ENCODE measurements around the gene CDYL2. TPM values are rescaled to one million over a fixed set of nuclear protein-coding genes. Genes with fewer than 3 reads are reported as not detected.

The CDYL2 gene
- total and polyA plus RNA-seq, 7 donors, result 0.23 to 2.2 (median 1.0) TPM

GRCh38 chr16:80837533-80838147, 33.2 kb upstream of the CDYL2 start:
- DNase-seq, result no peak
- 66 to 72% (median 68%) methylated on average over 9 of the region's 9 CpGs for WGBS, 3 donors

GRCh38 chr16:80836846-80837245, 32.4 kb upstream of the CDYL2 start:
- DNase-seq (no peak), ATAC-seq (no peak)
- no peak for TF ChIP-seq CTCF (IDR thresholded peaks at IDR 0.05)
- H3K27ac ChIP-seq, result no peak overlapping the region
- H3K9me3 ChIP-seq, result no peaks in the 10 kb centered on the region
- intact Hi-C loops (cut with DNase I), result no loop called here
- H3K36me3 ChIP-seq (ENCODE audit: insufficient read depth in 1 of 2, low read depth in 1 of 2), result no peaks in the 10 kb centered on the region
- 42 to 50% (median 43%) methylated on average over 4 of the region's 4 CpGs for WGBS, 3 donors
- no peak overlapping the region for H3K4me3 ChIP-seq
- H3K27me3 ChIP-seq (ENCODE audit: insufficient read depth in 3 of 3, low read length in 2 of 3), result peaks cover 0 to 7% (median 3%) of the 10 kb centered on the region in 3 donors
- H3K4me1 ChIP-seq, result no peaks in the 10 kb centered on the region

More at GRCh38 chr16:80837533-80838147, 33.2 kb upstream of the CDYL2 start:
- Histone ChIP-seq H3K27me3 (ENCODE audit: insufficient read depth in 3 of 3, low read length in 2 of 3) (peaks cover 0 to 7% (median 3%) of the 10 kb centered on the region in 3 donors), H3K36me3 (ENCODE audit: insufficient read depth in 1 of 2, low read depth in 1 of 2) (no peaks in the 10 kb centered on the region), H3K27ac (no peak overlapping the region), H3K9me3 (no peaks in the 10 kb centered on the region), H3K4me1 (no peaks in the 10 kb centered on the region), H3K4me3 (no peak overlapping the region)
- TF ChIP-seq CTCF (IDR thresholded peaks at IDR 0.05), result no peak
- ATAC-seq, result no peak
- intact Hi-C loops (cut with DNase I), result no loop called here

GRCh38 chr16:80836202-80836601, 31.8 kb upstream of the CDYL2 start:
- Histone ChIP-seq H3K27me3 (ENCODE audit: insufficient read depth in 3 of 3, low read length in 2 of 3) (peaks cover 0 to 7% (median 0%) of the 10 kb centered on the region in 3 donors), H3K9me3 (no peaks in the 10 kb centered on the region), H3K36me3 (ENCODE audit: insufficient read depth in 1 of 2, low read depth in 1 of 2) (no peaks in the 10 kb centered on the region), H3K27ac (no peak overlapping the region), H3K4me3 (no peak overlapping the region), H3K4me1 (no peaks in the 10 kb centered on the region)
- WGBS, 3 donors, result 73 to 82% (median 75%) methylated on average over 5 of the region's 5 CpGs
- no peak for DNase-seq
- no peak for ATAC-seq
- no peak for TF ChIP-seq CTCF (IDR thresholded peaks at IDR 0.05)
- intact Hi-C loops (cut with DNase I), result no loop called here

- Histone ChIP-seq H3K36me3 (ENCODE audit: insufficient read depth in 1 of 2, low read depth in 1 of 2) (no peaks in the 10 kb centered on the region), H3K27me3 (ENCODE audit: insufficient read depth in 3 of 3, low read length in 2 of 3) (no peaks in the 10 kb centered on the region), H3K27ac (no peak overlapping the region), H3K9me3 (no peaks in the 10 kb centered on the region), H3K4me1 (no peaks in the 10 kb centered on the region), H3K4me3 (no peak overlapping the region)
- ATAC-seq, result no peak
- intact Hi-C loops (cut with DNase I), result no loop called here
- WGBS, 3 donors, result 85 to 87% (median 86%) methylated on average over 1 of the region's 1 CpG
- DNase-seq, result no peak
- no peak for TF ChIP-seq CTCF (IDR thresholded peaks at IDR 0.05)
Measured at GRCh38 chr16:80831039-80831438, 26.6 kb upstream of the CDYL2 start.

GRCh38 chr16:80828495-80828894, 24.1 kb upstream of the CDYL2 start:
- no peak for TF ChIP-seq CTCF (IDR thresholded peaks at IDR 0.05)
- H3K4me3 ChIP-seq, result no peak overlapping the region
- ATAC-seq, result no peak
- no peaks in the 10 kb centered on the region for H3K27me3 ChIP-seq (ENCODE audit: insufficient read depth in 3 of 3, low read length in 2 of 3)
- H3K27ac ChIP-seq, result no peak overlapping the region
- no peak for DNase-seq
- WGBS, 3 donors, result 62 to 72% (median 62%) methylated on average over 4 of the region's 4 CpGs
- H3K4me1 ChIP-seq, result no peaks in the 10 kb centered on the region
- intact Hi-C loops (cut with DNase I), result loop anchor here in 1 of 2 donors (10.0 kb wide), 1 partner anchor 284 kb away; the partner anchor contains the start of gene DYNLRB2
- H3K9me3 ChIP-seq, result no peaks in the 10 kb centered on the region
- H3K36me3 ChIP-seq (ENCODE audit: insufficient read depth in 1 of 2, low read depth in 1 of 2), result no peaks in the 10 kb centered on the region
